K562 (cell line): Measurements from ENCODE around the gene TIMM17B. TPM values are rescaled to one million over a fixed set of nuclear protein-coding genes. Genes with fewer than 3 reads are reported as not detected.

Source experiments
- BRCA1 ChIP-seq, 2 experiments: fragments of 450-650 bp in 1 of 2; sonication (generic) in 1 of 2; formaldehyde crosslinking in 1 of 2; IDR thresholded peaks; 2 replicates each; pipeline versions ENCODE4 v1.5.0 to v1.6.1; 2017 to 2020; ENCODE audit warnings: mild to moderate bottlenecking in 1 of 2, missing genetic modification reagents in 1 of 2
- CREB1 ChIP-seq, 2 experiments: sonication (generic) in 1 of 2; formaldehyde crosslinking in 1 of 2; IDR thresholded peaks; 2 replicates each; pipeline versions ENCODE4 v1.6.1 to v1.8.0; 2012 to 2022; ENCODE audit warnings: inconsistent platforms in 1 of 2, mild to moderate bottlenecking in 1 of 2, missing genetic modification reagents in 1 of 2, moderate library complexity in 1 of 2
- HLTF ChIP-seq: fragments of 450-650 bp; IDR thresholded peaks from 2 replicates; pipeline ENCODE4 v1.6.1; 2016
- JUND ChIP-seq, 2 experiments: IDR thresholded peaks; 2 replicates in 1 of 2; 3 replicates in 1 of 2; pipeline ENCODE4 v1.6.1; 2011; ENCODE audit warnings: borderline replicate concordance in 2 of 2, low read depth in 2 of 2, low read length in 2 of 2, improper control_type of control experiment in 1 of 2, missing biosample characterization in 1 of 2, missing genetic modification characterization in 1 of 2, missing genetic modification reagents in 1 of 2
- KDM5B ChIP-seq: fragments of 200-600 bp; sonication (generic); IDR thresholded peaks from 2 replicates; pipeline ENCODE4 v1.6.1; 2012; ENCODE audit warnings: low read depth, mild to moderate bottlenecking, moderate library complexity, low read length, control low read depth, inconsistent platforms; ENCODE audit not compliant: insufficient replicate concordance
- NCOR1 ChIP-seq: fragments of 450-650 bp; IDR thresholded peaks from 2 replicates; pipeline ENCODE4 v1.6.1; 2016; ENCODE audit warnings: mild to moderate bottlenecking, moderate library complexity
- NEUROD1 ChIP-seq: fragments of 150-350 bp; IDR thresholded peaks from 2 replicates; pipeline ENCODE4 v1.6.1; 2014; ENCODE audit warnings: borderline replicate concordance, low read length, low read depth; ENCODE audit not compliant: partially characterized antibody
- POLR2AphosphoS2 ChIP-seq: IDR thresholded peaks from 2 replicates; pipeline ENCODE4 v1.6.1; 2012; ENCODE audit warnings: low read length, improper control_type of control experiment
- RFX5 ChIP-seq: IDR thresholded peaks from 2 replicates; pipeline ENCODE4 v1.6.1; 2011; ENCODE audit warnings: low read depth, mild to moderate bottlenecking, improper control_type of control experiment, low read length
- SOX6 ChIP-seq: fragments of 450-650 bp; IDR thresholded peaks from 2 replicates; pipeline ENCODE4 v1.6.1; 2014; ENCODE audit warnings: mild to moderate bottlenecking
- STAT5B ChIP-seq: fragments of 250-450 bp; sonication (Bioruptor Pico); IDR thresholded peaks from 2 replicates; pipeline ENCODE4 v1.8.0; 2021; ENCODE audit warnings: mild to moderate bottlenecking, inconsistent platforms
- ZNF408 ChIP-seq: fragments of 250-450 bp; sonication (Bioruptor Pico); IDR thresholded peaks from 2 replicates; pipeline ENCODE4 v1.4.0; 2020; ENCODE audit warnings: low read depth, mild to moderate bottlenecking, moderate library complexity
- ZNF586 ChIP-seq: fragments of 450-650 bp; formaldehyde crosslinking; conservative IDR thresholded peaks from 2 replicates; pipeline ENCODE4 v1.4.0; 2020; ENCODE audit warnings: mild to moderate bottlenecking, moderate library complexity
- ZNF695 ChIP-seq: fragments of 450-650 bp; formaldehyde crosslinking; IDR thresholded peaks from 2 replicates; pipeline ENCODE4 v1.4.0; 2020; ENCODE audit warnings: mild to moderate bottlenecking, moderate library complexity
- ZNF707 ChIP-seq: fragments of 250-450 bp; sonication (Bioruptor Pico); conservative IDR thresholded peaks from 2 replicates; pipeline ENCODE4 v1.8.0; 2022; ENCODE audit warnings: inconsistent platforms, mild to moderate bottlenecking, moderate library complexity
- polyA plus RNA-seq, 8 experiments: library from polyadenylated mRNA; depleted of rRNA in 4 of 8; stranded (reverse) in 5 of 8; unstranded in 3 of 8; fragments of >200 nt; fragmentation: Nextera tagmentation in 2 of 8; fragmentation: Illumina TruSeq in 1 of 8; extraction: Ambion mirVana in 2 of 8; extraction: Trizol in 1 of 8; gene quantifications; 2 replicates each; pipeline versions ENCODE4 v1.2.1 to v1.2.3, GENCODE V29; 2011 to 2014; ENCODE audit warnings: inconsistent platforms in 1 of 8, missing spikeins in 1 of 8
- total RNA-seq, 7 experiments: library from RNA; depleted of rRNA in 6 of 7; stranded (reverse); fragments of >200 nt in 6 of 7; fragmentation: Illumina TruSeq in 2 of 7; extraction: Trizol in 2 of 7; gene quantifications; 2 replicates each; pipeline versions ENCODE4 v1.2.1 to v1.2.3, GENCODE V29; 2011 to 2021; ENCODE audit warnings: low replicate concordance in 1 of 7
- TF ChIP-seq, protein P1 (sequence below), 2 experiments: fragments of 450-650 bp in 1 of 2; IDR thresholded peaks; 2 replicates each; pipeline ENCODE4 v1.6.1; 2011 to 2017; ENCODE audit warnings: low read depth in 2 of 2, antibody characterized with exemption in 1 of 2, borderline replicate concordance in 1 of 2, low read length in 1 of 2, mild to moderate bottlenecking in 1 of 2, mixed read lengths in 1 of 2; ENCODE audit not compliant: control insufficient read depth in 1 of 2
- TF ChIP-seq, protein P2 (sequence below): sonication (generic); formaldehyde crosslinking; IDR thresholded peaks from 2 replicates; pipeline ENCODE4 v1.8.1; 2022; ENCODE audit warnings: missing genetic modification reagents
- TF ChIP-seq, protein P3 (sequence below): sonication (generic); formaldehyde crosslinking; IDR thresholded peaks from 2 replicates; pipeline ENCODE4 v1.8.1; 2023; ENCODE audit warnings: mild to moderate bottlenecking, missing genetic modification reagents

Gene TIMM17B
- total and polyA plus RNA-seq, 9 of the 15 experiments (the other 6 are each of a cell fraction or from before 2014, with no cell fraction given), result 9.9 to 184 (median 115) TPM

GRCh38 chrX:48918643-48919340 is 21.2 kb upstream of the TIMM17B start, which contains the start of gene PIM2 (continued):
- TF ChIP-seq ZNF408 (CRISPR knock-in tag), result no peak
- TF ChIP-seq BRCA1 (IDR thresholded peaks at IDR 0.05), result no peak
- TF ChIP-seq BRCA1 (CRISPR knock-in tag; IDR thresholded peaks at IDR 0.05), result no peak
- TF ChIP-seq STAT5B (CRISPR knock-in tag), result no peak
- TF ChIP-seq ZNF695 (CRISPR knock-in tag), result no peak
- TF ChIP-seq, protein P1, sequence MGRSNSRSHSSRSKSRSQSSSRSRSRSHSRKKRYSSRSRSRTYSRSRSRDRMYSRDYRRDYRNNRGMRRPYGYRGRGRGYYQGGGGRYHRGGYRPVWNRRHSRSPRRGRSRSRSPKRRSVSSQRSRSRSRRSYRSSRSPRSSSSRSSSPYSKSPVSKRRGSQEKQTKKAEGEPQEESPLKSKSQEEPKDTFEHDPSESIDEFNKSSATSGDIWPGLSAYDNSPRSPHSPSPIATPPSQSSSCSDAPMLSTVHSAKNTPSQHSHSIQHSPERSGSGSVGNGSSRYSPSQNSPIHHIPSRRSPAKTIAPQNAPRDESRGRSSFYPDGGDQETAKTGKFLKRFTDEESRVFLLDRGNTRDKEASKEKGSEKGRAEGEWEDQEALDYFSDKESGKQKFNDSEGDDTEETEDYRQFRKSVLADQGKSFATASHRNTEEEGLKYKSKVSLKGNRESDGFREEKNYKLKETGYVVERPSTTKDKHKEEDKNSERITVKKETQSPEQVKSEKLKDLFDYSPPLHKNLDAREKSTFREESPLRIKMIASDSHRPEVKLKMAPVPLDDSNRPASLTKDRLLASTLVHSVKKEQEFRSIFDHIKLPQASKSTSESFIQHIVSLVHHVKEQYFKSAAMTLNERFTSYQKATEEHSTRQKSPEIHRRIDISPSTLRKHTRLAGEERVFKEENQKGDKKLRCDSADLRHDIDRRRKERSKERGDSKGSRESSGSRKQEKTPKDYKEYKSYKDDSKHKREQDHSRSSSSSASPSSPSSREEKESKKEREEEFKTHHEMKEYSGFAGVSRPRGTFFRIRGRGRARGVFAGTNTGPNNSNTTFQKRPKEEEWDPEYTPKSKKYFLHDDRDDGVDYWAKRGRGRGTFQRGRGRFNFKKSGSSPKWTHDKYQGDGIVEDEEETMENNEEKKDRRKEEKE (IDR thresholded peaks at IDR 0.05; ENCODE audit: borderline replicate concordance in 1 of 2, control insufficient read depth in 1 of 2, low read depth in 2 of 2, low read length in 1 of 2), result no peak
- peak; percentile 86 for TF ChIP-seq KDM5B
- TF ChIP-seq, protein P2, sequence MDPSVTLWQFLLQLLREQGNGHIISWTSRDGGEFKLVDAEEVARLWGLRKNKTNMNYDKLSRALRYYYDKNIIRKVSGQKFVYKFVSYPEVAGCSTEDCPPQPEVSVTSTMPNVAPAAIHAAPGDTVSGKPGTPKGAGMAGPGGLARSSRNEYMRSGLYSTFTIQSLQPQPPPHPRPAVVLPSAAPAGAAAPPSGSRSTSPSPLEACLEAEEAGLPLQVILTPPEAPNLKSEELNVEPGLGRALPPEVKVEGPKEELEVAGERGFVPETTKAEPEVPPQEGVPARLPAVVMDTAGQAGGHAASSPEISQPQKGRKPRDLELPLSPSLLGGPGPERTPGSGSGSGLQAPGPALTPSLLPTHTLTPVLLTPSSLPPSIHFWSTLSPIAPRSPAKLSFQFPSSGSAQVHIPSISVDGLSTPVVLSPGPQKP (CRISPR knock-in tag), result no peak
- no peak for TF ChIP-seq RFX5
- no peak for TF ChIP-seq NCOR1
- TF ChIP-seq CREB1 (IDR thresholded peaks at IDR 0.05), result peak; percentile 25; the same call in 1 of the 2 replicates
- TF ChIP-seq CREB1 (CRISPR knock-in tag; IDR thresholded peaks at IDR 0.05), result no peak
- TF ChIP-seq NEUROD1, result no peak
- peak; percentile 95 for TF ChIP-seq POLR2AphosphoS2
- no peak for TF ChIP-seq ZNF586 (CRISPR knock-in tag)
- TF ChIP-seq, protein P3, sequence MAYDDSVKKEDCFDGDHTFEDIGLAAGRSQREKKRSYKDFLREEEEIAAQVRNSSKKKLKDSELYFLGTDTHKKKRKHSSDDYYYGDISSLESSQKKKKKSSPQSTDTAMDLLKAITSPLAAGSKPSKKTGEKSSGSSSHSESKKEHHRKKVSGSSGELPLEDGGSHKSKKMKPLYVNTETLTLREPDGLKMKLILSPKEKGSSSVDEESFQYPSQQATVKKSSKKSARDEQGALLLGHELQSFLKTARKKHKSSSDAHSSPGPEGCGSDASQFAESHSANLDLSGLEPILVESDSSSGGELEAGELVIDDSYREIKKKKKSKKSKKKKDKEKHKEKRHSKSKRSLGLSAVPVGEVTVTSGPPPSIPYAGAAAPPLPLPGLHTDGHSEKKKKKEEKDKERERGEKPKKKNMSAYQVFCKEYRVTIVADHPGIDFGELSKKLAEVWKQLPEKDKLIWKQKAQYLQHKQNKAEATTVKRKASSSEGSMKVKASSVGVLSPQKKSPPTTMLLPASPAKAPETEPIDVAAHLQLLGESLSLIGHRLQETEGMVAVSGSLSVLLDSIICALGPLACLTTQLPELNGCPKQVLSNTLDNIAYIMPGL (CRISPR knock-in tag), result no peak
- TF ChIP-seq ZNF707 (CRISPR knock-in tag), result no peak
- TF ChIP-seq SOX6, result no peak
- no peak for TF ChIP-seq JUND (IDR thresholded peaks at IDR 0.05; ENCODE audit: borderline replicate concordance, low read depth, low read length)
- TF ChIP-seq JUND (tag; IDR thresholded peaks at IDR 0.05; ENCODE audit: borderline replicate concordance, low read depth, low read length), result peak; percentile 28; the same call in 1 of the 3 replicates
- no peak for TF ChIP-seq HLTF
